Vagina (tissue), 2 donors: ENCODE measurements around the gene EDRF1. TPM values are rescaled to one million over a fixed set of nuclear protein-coding genes. Genes with fewer than 3 reads are reported as not detected.

Source experiments
- DNase-seq, 2 donors: peaks; one replicate each; pipeline ENCODE4 v3.0.0-alpha.2; 2017; ENCODE audit errors: extremely low spot score in 2 of 2
- H3K27ac ChIP-seq: fragments of 200-600 bp; sonication (generic); one replicate; pipeline ENCODE4 v1.5.1; 2019
- H3K27me3 ChIP-seq: fragments of 200-600 bp; sonication (generic); one replicate; pipeline ENCODE4 v1.5.1; 2019
- H3K36me3 ChIP-seq, 2 donors: fragments of 200-600 bp; sonication (generic); one replicate each; pipeline ENCODE4 v1.5.1; 2017 to 2019
- H3K4me1 ChIP-seq: fragments of 200-600 bp; sonication (generic); one replicate; pipeline ENCODE4 v1.5.1; 2019
- H3K4me3 ChIP-seq, 2 donors: fragments of 200-600 bp; sonication (generic); 1 replicate in 1 of 2; 2 replicates in 1 of 2; pipeline ENCODE4 v1.5.1; 2016 to 2019
- H3K9me3 ChIP-seq: fragments of 200-600 bp; sonication (generic); one replicate; pipeline ENCODE4 v1.5.1; 2019
- CTCF ChIP-seq, 3 experiments: fragments of 450-650 bp in 2 of 3; fragments of 200-600 bp in 1 of 3; sonication (generic) in 1 of 3; IDR thresholded peaks; one replicate each; pipeline ENCODE4 v1.5.1; 2017 to 2019; ENCODE audit warnings: antibody characterized with exemption in 3 of 3, mild to moderate bottlenecking in 2 of 3, moderate library complexity in 2 of 3
- POLR2A ChIP-seq, 2 donors: fragments of 450-650 bp; IDR thresholded peaks; one replicate each; pipeline ENCODE4 v1.6.1; 2017; ENCODE audit warnings: antibody characterized with exemption in 2 of 2, mild to moderate bottlenecking in 2 of 2, moderate library complexity in 2 of 2
- POLR2AphosphoS5 ChIP-seq, 2 donors: sonication (generic); formaldehyde crosslinking; IDR thresholded peaks; one replicate each; pipeline ENCODE4 v1.9.0; 2017; ENCODE audit warnings: antibody characterized with exemption in 2 of 2, mild to moderate bottlenecking in 2 of 2, low read depth in 1 of 2; ENCODE audit not compliant: insufficient read depth in 1 of 2
- intact Hi-C: fragments of 100-400 bp; cut with DNase I; formaldehyde crosslinking; loops from one replicate; pipeline ENCODE4 v1.15.1; 2023
- total RNA-seq: library from RNA; depleted of rRNA; stranded (reverse); fragments of >200 nt; gene quantifications from one replicate; pipeline ENCODE4 v1.2.3, GENCODE V29; 2016

Gene EDRF1
- total RNA-seq = 16.5 TPM

DNA sequence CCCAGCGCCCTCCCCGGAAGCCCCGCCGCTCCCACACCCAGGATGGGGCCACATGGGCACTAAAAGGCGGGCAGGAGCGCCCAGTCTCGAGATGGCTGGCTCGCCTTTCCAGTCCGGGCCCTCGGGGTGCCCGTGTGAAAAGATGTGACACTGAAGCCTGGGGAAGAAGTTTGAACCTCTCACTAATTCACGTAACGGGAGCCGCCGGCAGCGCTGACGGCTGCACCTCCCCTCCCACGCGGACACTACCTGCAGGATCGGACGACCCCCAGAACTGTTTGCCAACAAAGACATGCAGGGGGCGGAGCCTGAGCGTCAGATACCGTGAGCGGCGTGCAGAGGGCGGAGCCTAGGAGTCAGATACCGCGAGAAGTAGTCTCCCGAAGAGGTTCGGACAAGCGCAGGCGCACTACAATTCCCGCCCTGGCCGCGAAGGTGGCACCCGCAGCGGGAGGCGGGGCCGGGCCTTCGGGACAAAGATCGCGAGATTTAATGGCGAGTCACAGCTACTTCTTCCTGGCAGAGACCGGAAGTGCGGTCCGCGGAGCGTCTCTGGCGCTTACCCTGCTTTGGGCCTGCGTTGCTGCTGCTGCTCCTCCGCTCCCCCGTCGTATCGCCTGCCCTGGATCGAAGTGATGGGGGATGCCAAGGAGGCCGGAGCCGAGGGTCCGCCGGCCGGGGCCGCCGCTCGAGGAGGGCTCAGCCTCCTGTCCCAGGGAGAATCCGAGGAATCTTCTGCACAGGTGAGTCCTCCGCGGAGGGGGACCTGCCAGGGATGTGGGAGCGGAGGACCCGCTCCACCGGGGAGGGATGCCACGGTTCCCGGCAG is at the start of gene EDRF1:
Gene EDRF1 (plus strand): TSS at position 537 of the 829 bp plus-strand sequence. CDS start 99 bp downstream, at position 636.
- H3K27ac ChIP-seq = peak within 1 kb of the TSS; percentile 93
- TF ChIP-seq POLR2AphosphoS5 (IDR thresholded peaks at IDR 0.05; ENCODE audit: insufficient read depth in 1 of 2, low read depth in 1 of 2) = peak; percentile 90 to 97
- peak in 1 of 2 donors; percentile 50 for TF ChIP-seq POLR2A (IDR thresholded peaks at IDR 0.05)
- no peak for TF ChIP-seq CTCF (IDR thresholded peaks at IDR 0.05)
- no peaks in the 10 kb centered on the region for H3K9me3 ChIP-seq
- peak; percentile 97 to 98 for DNase-seq
- peaks cover 22% of the 10 kb centered on the region for H3K4me1 ChIP-seq
- no peaks in the 10 kb centered on the region for H3K27me3 ChIP-seq
- intact Hi-C loops = no loop called here
- peak within 1 kb of the TSS; percentile 91 to 93 for H3K4me3 ChIP-seq
- peaks cover 0 to 30% of the 10 kb centered on the region in 2 donors for H3K36me3 ChIP-seq

- Histone ChIP-seq H3K4me3 (no peak overlapping the region), H3K4me1 (no peaks in the 10 kb centered on the region), H3K9me3 (peaks cover 4% of the 10 kb centered on the region), H3K36me3 (no peaks in the 10 kb centered on the region), H3K27ac (no peak overlapping the region), H3K27me3 (no peaks in the 10 kb centered on the region)
- TF ChIP-seq POLR2AphosphoS5 (IDR thresholded peaks at IDR 0.05; ENCODE audit: insufficient read depth in 1 of 2, low read depth in 1 of 2) = no peak
- TF ChIP-seq CTCF (IDR thresholded peaks at IDR 0.05) = no peak
- no peak for TF ChIP-seq POLR2A (IDR thresholded peaks at IDR 0.05)
- DNase-seq = no peak
- intact Hi-C loops = no loop called here
These were observed 46.6 kb upstream of the EDRF1 start for GRCh38 chr10:125672884-125673283.

DNA sequence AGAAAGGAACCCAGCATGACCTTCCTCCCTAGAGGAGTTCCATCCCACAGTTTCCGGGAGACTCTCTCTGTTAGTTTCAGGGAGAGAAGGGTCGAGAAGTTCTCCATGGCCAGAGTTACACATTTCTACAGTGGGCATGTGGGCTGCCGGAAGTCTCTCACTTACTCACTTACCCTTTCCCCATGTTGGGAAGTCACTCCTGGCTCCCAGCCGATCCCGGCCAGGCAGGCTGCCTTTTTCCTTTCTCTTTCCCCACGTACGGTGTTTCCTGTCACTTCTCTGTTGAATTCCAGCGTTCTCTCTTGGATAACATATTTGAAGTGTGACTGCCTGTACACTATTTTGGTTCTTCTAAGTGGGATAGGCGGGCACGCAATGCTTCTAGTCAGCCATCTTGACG is 40.1 kb upstream of the EDRF1 start:
- Histone ChIP-seq H3K4me3 (no peak overlapping the region), H3K27me3 (no peaks in the 10 kb centered on the region), H3K9me3 (peaks cover 4% of the 10 kb centered on the region), H3K36me3 (no peaks in the 10 kb centered on the region), H3K4me1 (no peaks in the 10 kb centered on the region), H3K27ac (no peak overlapping the region)
- no peak for DNase-seq
- intact Hi-C loops = no loop called here
- TF ChIP-seq POLR2AphosphoS5 (IDR thresholded peaks at IDR 0.05; ENCODE audit: insufficient read depth in 1 of 2, low read depth in 1 of 2) (no peak), POLR2A (IDR thresholded peaks at IDR 0.05) (no peak), CTCF (IDR thresholded peaks at IDR 0.05) (no peak)

GRCh38 chr10:125683063-125683462 is 36.4 kb upstream of the EDRF1 start, which contains the start of gene TEX36:
Gene TEX36 (minus strand): TSS chr10:125683163. CDS start chr10:125682989, 174 bp downstream.
- H3K9me3 ChIP-seq = no peaks in the 10 kb centered on the region
- H3K36me3 ChIP-seq = no peaks in the 10 kb centered on the region
- intact Hi-C loops = no loop called here
- H3K4me3 ChIP-seq = no peak within 1 kb of the TSS
- DNase-seq = no peak
- no peaks in the 10 kb centered on the region for H3K27me3 ChIP-seq
- H3K4me1 ChIP-seq = no peaks in the 10 kb centered on the region
- no peak within 1 kb of the TSS for H3K27ac ChIP-seq
- no peak for TF ChIP-seq POLR2A (IDR thresholded peaks at IDR 0.05)
- no peak for TF ChIP-seq POLR2AphosphoS5 (IDR thresholded peaks at IDR 0.05; ENCODE audit: insufficient read depth in 1 of 2, low read depth in 1 of 2)
- TF ChIP-seq CTCF (IDR thresholded peaks at IDR 0.05) = no peak

DNA sequence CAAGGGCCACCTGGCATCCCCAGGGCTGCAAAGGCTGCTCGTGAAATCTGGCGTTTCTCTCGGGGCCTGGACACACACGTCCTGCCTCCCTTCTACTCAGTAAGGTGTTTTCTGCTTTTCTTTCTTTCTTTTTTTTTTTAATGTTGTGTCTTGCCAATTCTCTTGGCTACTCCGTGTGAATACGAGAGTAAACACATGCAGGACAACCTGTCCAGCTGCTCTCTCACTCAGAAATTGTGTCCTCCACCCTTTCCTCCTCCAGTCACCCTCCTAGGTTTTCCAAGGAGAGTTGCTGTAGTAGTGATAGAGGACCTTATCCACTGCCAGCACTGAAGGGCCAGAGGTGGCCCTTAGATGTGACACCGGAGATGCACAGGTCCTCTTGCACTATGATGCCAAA is 35.7 kb upstream of the EDRF1 start:
- Histone ChIP-seq H3K4me3 (no peak overlapping the region), H3K4me1 (no peaks in the 10 kb centered on the region), H3K27me3 (no peaks in the 10 kb centered on the region), H3K9me3 (no peaks in the 10 kb centered on the region), H3K36me3 (no peaks in the 10 kb centered on the region), H3K27ac (no peak overlapping the region)
- no peak for TF ChIP-seq POLR2A (IDR thresholded peaks at IDR 0.05)
- no peak for DNase-seq
- intact Hi-C loops = no loop called here
